ENCODE data around the gene ADAM17. TPM values are rescaled to one million over a fixed set of nuclear protein-coding genes. Genes with fewer than 3 reads are reported as not detected.

ADAM17 gene
- total and polyA plus RNA-seq, 2 of the 8 experiments (the other 6 are each of a cell fraction or from before 2014, with no cell fraction given), result 6.5 to 23.5 TPM

DNA sequence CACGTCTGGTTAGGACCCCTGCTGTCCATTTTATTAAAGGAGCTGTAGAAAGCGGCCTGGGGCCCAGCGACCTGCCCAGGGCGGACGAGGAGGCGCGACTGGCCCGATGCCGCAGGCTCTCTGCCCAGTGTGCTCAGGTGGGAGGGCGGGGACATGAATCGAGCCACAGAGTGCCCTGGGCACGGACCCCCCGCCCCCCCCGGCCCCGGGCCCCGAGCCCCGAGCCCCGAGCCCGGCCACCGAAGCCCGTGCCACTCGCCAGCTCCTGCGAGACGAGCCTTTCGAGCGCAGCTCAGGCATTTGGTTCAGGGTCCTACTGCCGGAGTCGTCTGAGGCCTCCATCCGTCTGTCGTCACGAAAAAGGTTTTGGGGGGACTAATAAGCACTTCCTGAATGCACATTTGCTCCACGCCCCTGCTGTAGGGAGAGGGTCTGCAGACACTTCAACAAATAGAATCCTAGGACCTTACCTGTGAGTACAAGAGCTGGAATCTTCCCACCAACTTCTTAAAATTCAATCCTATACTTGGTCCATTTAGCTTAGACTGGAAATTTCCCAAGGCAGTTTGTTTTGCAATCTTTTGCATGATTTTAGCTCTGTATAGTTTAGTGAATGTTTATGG, 602 bp upstream of the ADAM17 start:
- peaks cover 3 to 43% of the 10 kb centered on the region in 2 experiments; a peak in 3 of 4 replicates for H3K79me2 ChIP-seq (ENCODE audit: control insufficient read depth in 1 of 2, insufficient read depth in 2 of 2, low read length in 2 of 2)
- H4K8ac ChIP-seq (ENCODE audit: extremely low read depth, insufficient read depth, low read length), result peak overlapping the region; percentile 94; the same call in 1 of the 2 replicates
- WGBS, 2 experiments (ENCODE audit: extremely low coverage in 1 of 2, insufficient coverage in 1 of 2, insufficient read length in 1 of 2, insufficient replicate concordance in 2 of 2, low coverage in 1 of 2, low lambda C conversion rate in 2 of 2, missing lambda C conversion rate in 1 of 2), result 2% methylated on average over 23 of the region's 32 CpGs; no CpG with 5 or more reads in 1 of the 2 experiments
- TF ChIP-seq SIN3A (conservative IDR thresholded peaks at IDR 0.05 in 1 of 2, IDR thresholded peaks at IDR 0.05 in 1 of 2; ENCODE audit: low read depth in 1 of 2, low read length in 2 of 2) (peak in 1 of 2 experiments; percentile 8; a peak in 1 of 4 replicates), POLR2AphosphoS5 (IDR thresholded peaks at IDR 0.05; ENCODE audit: low read depth, low read length) (peak; percentile 10; the same call in 1 of the 2 replicates), POLR2A (IDR thresholded peaks at IDR 0.05; ENCODE audit: control extremely low read depth in 1 of 2, low read depth in 2 of 2, low read length in 2 of 2) (peak in 1 of 2 experiments; percentile 4; a peak in 1 of 3 replicates), GTF2F1 (IDR thresholded peaks at IDR 0.05; ENCODE audit: borderline replicate concordance, low read depth, low read length) (no peak), SP1 (IDR thresholded peaks at IDR 0.05; ENCODE audit: low read depth, low read length) (no peak), SAP30 (IDR thresholded peaks at IDR 0.05; ENCODE audit: insufficient read depth, insufficient replicate concordance, low read length) (no peak), KDM5A (IDR thresholded peaks at IDR 0.05; ENCODE audit: low read length) (no peak), CBX5 (IDR thresholded peaks at IDR 0.05; ENCODE audit: low read depth, low read length) (no peak), CEBPB (IDR thresholded peaks at IDR 0.05; ENCODE audit: low read depth, low read length) (no peak), TAF1 (IDR thresholded peaks at IDR 0.05; ENCODE audit: low read depth, low read length) (peak; percentile 50), NRF1 (IDR thresholded peaks at IDR 0.05; ENCODE audit: low read depth, low read length) (no peak), NANOG (IDR thresholded peaks at IDR 0.05; ENCODE audit: insufficient read depth, low read depth, low read length, poor library complexity, severe bottlenecking) (no peak), CBX8 (IDR thresholded peaks at IDR 0.05; ENCODE audit: borderline replicate concordance, low read depth, low read length) (no peak)

More for the DNA sequence above, 602 bp upstream of the ADAM17 start:
- H3K9me3 ChIP-seq (ENCODE audit: insufficient read depth in 2 of 2, low read depth in 1 of 2, low read length in 1 of 2), result no peaks in the 10 kb centered on the region
- H3K4me1 ChIP-seq (replicated peaks in 1 of 4; ENCODE audit: control insufficient read depth in 3 of 4, insufficient read depth in 4 of 4, low read length in 3 of 4), result peaks cover 0 to 3% (median 0%) of the 10 kb centered on the region in 4 experiments; a peak in 1 of 7 replicates
- ChIA-PET CTCF (ENCODE audit: partially characterized antibody) (interaction anchor here (0.5 to 1.9 kb wide), 12 partner anchors 9 to 492 kb away, joined by 3 to 6 read pairs (median 4); no protein-coding TSS in a partner anchor), POLR2A (ENCODE audit: partially characterized antibody) (interaction anchor here (0.8 to 3.3 kb wide), 20 partner anchors 8 to 201 kb away, joined by 3 to 46 read pairs (median 4); partner anchors contain the start of genes IAH1 and YWHAQ)
- H4K5ac ChIP-seq (ENCODE audit: insufficient read length, low read depth, low read length), result peak overlapping the region; percentile 67
- H3K27me3 ChIP-seq (replicated peaks in 1 of 4; ENCODE audit: control insufficient read depth in 3 of 4, extremely low read depth in 1 of 4, insufficient read depth in 3 of 4, low read length in 3 of 4), result no peaks in the 10 kb centered on the region
- peak overlapping the region; percentile 98 for H3K18ac ChIP-seq (ENCODE audit: extremely low read depth, low read length)
- H4K91ac ChIP-seq (replicated peaks; ENCODE audit: insufficient read length, low read length), result no peak overlapping the region
- FAIRE-seq (no peak), DNase-seq (ENCODE audit: low read depth in 1 of 2, low spot score in 2 of 2) (no peak)
- peak overlapping the region; percentile 93 for H2AFZ ChIP-seq (ENCODE audit: low read length)
- no peak overlapping the region for H2AK5ac ChIP-seq (ENCODE audit: low read depth, low read length)
- peak overlapping the region; percentile 86 to 89 for H3K4me2 ChIP-seq (ENCODE audit: insufficient read depth in 1 of 2, low read depth in 2 of 2, low read length in 2 of 2)
- H3K9ac ChIP-seq (replicated peaks in 1 of 4; ENCODE audit: extremely low read depth in 1 of 4, low read depth in 3 of 4, low read length in 3 of 4), result peak overlapping the region; percentile 83 to 92 (median 90)
- H3K36me3 ChIP-seq (ENCODE audit: control insufficient read depth in 2 of 4, insufficient read depth in 4 of 4, low read length in 3 of 4), result no peaks in the 10 kb centered on the region
- peaks cover 2 to 5% of the 10 kb centered on the region in 2 experiments for H4K20me1 ChIP-seq (replicated peaks in 1 of 2; ENCODE audit: control insufficient read depth in 1 of 2, insufficient read depth in 2 of 2, low read length in 2 of 2)
- H3K23ac ChIP-seq (ENCODE audit: insufficient read length), result no peak overlapping the region
- peak overlapping the region; percentile 87; the same call in 1 of the 2 replicates for H3K27ac ChIP-seq (ENCODE audit: low read depth, low read length)
- no peak overlapping the region for H2BK15ac ChIP-seq (ENCODE audit: low read length)
- no peak overlapping the region for H2BK20ac ChIP-seq (ENCODE audit: low read length)
- peak overlapping the region; percentile 74 to 92 (median 86) for H3K4me3 ChIP-seq (ENCODE audit: extremely low read depth in 1 of 4, insufficient read depth in 2 of 4, low read depth in 3 of 4, low read length in 4 of 4)
- peaks cover 6% of the 10 kb centered on the region for H3K23me2 ChIP-seq (ENCODE audit: low read depth, low read length)
- H3K79me1 ChIP-seq (ENCODE audit: low read depth, low read length), result no peaks in the 10 kb centered on the region
- peak overlapping the region; percentile 87 for H2BK5ac ChIP-seq (ENCODE audit: low read depth, low read length)
- no peak overlapping the region for H3K14ac ChIP-seq (ENCODE audit: insufficient read length)
- no peak overlapping the region for H3K4ac ChIP-seq (replicated peaks; ENCODE audit: insufficient read length, low read depth, low read length)
- no peak overlapping the region for H2BK120ac ChIP-seq (replicated peaks; ENCODE audit: low read depth, low read length)
- H2BK12ac ChIP-seq (ENCODE audit: low read depth, low read length), result no peak overlapping the region
- H3K56ac ChIP-seq (replicated peaks; ENCODE audit: insufficient read length, low read depth, low read length), result peak overlapping the region; percentile 82

All from H1 (cell line).